MM.1S (cell line): ENCODE data around the gene C14orf119.

ENCODE experiments used
- EZH2 ChIP-seq: fragments of 300-600 bp; sonication (generic); optimal IDR thresholded peaks from 2 replicates; pipeline ENCODE3; 2017; ENCODE audit warnings: low read depth, mild to moderate bottlenecking, antibody characterized with exemption, low read length, mixed read lengths
- TF ChIP-seq, protein P1 (sequence below): fragments of 300-600 bp; sonication (generic); IDR thresholded peaks from 2 replicates; pipeline ENCODE4 v1.5.1; 2016; ENCODE audit warnings: antibody characterized with exemption, low read length, mixed read lengths

DNA sequence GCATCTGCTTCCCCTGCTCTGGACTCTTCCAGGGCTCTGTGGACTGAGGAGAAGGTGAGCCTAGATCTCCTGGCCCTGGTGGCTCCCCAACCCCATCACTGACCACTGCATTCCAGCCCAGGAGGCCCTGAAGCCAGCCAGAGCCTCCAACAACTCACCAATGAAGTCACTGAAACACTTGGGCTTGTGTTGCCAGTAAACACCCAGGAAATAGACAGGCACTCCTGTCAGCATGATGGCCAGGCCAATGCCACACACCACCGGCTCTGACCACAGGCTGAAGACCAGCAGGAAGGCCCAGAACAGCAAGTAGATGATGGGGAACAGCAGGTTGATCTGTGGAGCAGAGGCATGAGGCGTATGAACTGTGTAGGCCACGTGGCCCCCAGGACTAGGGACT, 32.6 kb downstream of the C14orf119 start:
- TF ChIP-seq, protein P1, sequence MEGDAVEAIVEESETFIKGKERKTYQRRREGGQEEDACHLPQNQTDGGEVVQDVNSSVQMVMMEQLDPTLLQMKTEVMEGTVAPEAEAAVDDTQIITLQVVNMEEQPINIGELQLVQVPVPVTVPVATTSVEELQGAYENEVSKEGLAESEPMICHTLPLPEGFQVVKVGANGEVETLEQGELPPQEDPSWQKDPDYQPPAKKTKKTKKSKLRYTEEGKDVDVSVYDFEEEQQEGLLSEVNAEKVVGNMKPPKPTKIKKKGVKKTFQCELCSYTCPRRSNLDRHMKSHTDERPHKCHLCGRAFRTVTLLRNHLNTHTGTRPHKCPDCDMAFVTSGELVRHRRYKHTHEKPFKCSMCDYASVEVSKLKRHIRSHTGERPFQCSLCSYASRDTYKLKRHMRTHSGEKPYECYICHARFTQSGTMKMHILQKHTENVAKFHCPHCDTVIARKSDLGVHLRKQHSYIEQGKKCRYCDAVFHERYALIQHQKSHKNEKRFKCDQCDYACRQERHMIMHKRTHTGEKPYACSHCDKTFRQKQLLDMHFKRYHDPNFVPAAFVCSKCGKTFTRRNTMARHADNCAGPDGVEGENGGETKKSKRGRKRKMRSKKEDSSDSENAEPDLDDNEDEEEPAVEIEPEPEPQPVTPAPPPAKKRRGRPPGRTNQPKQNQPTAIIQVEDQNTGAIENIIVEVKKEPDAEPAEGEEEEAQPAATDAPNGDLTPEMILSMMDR = no peak
- TF ChIP-seq EZH2 = no peak
